ENCODE data around the gene HINT3. TPM values are rescaled to one million over a fixed set of nuclear protein-coding genes. Genes with fewer than 3 reads are reported as not detected.
"Not testable (repeated sequence)": the region's sequence is repeated elsewhere in the genome, so short reads cannot be mapped to it uniquely, and the experiment has no call there.

HINT3 gene
- total RNA-seq, 2 experiments from 2014 or later = 10.6 to 10.8 TPM

- Mint-ChIP-seq H3K27me3 (no peaks in the 10 kb centered on the region), H3K4me3 (peak overlapping the region; percentile 67), H3K36me3 (peaks cover 31% of the 10 kb centered on the region), H3K27ac (peak overlapping the region; percentile 74), H3K9me3 (no peaks in the 10 kb centered on the region), H3K4me1 (peaks cover 18% of the 10 kb centered on the region)
- POLR2A ChIA-PET = interaction anchor here (1.6 to 2.6 kb wide), 2 partner anchors 16 to 213 kb away, joined by 5 to 9 read pairs; partner anchors contain the start of genes NCOA7 and TRMT11
- ATAC-seq (ENCODE audit: low read depth) = peak; percentile 71
- DNase-seq = no peak
Observed at GRCh38 chr6:126002755-126003679, 46.4 kb downstream of the HINT3 start.

DNA sequence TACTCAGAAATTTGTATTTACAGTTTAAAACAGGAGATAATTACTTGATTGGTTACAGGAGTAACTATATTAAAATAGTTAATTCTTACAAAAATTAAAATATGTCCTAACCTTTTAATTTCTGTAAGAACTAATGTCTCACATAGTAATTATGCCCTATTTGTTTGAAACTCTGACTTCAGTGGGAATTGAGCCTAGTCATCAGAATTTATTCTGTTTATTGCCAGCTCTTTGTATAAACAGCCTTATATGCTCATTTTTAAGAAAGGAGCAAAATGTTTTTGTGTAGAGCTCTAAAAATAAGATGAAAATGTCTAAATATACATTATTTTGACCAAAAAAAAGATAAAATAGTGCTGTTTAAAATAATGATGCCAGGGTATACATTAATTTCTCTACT is 51.2 kb downstream of the HINT3 start:
- Mint-ChIP-seq H3K4me1 (peaks cover 15% of the 10 kb centered on the region), H3K9me3 (no peaks in the 10 kb centered on the region), H3K4me3 (no peak overlapping the region), H3K27me3 (no peaks in the 10 kb centered on the region), H3K36me3 (peaks cover 25% of the 10 kb centered on the region), H3K27ac (no peak overlapping the region)
- DNase-seq (no peak), ATAC-seq (ENCODE audit: low read depth) (no peak)
- POLR2A ChIA-PET = no interaction called here

- Mint-ChIP-seq H3K36me3 (peaks cover 16% of the 10 kb centered on the region), H3K9me3 (no peaks in the 10 kb centered on the region), H3K4me1 (peaks cover 5% of the 10 kb centered on the region), H3K27ac (no peak overlapping the region), H3K27me3 (no peaks in the 10 kb centered on the region), H3K4me3 (no peak overlapping the region)
- no peak for ATAC-seq (ENCODE audit: low read depth)
- POLR2A ChIA-PET = no interaction called here
- no peak for DNase-seq
Observed at GRCh38 chr6:126010040-126010439, 53.5 kb downstream of the HINT3 start.

GRCh38 chr6:126015863-126016262 is 59.3 kb downstream of the HINT3 start:
- H3K9me3 Mint-ChIP-seq = no peaks in the 10 kb centered on the region

DNA sequence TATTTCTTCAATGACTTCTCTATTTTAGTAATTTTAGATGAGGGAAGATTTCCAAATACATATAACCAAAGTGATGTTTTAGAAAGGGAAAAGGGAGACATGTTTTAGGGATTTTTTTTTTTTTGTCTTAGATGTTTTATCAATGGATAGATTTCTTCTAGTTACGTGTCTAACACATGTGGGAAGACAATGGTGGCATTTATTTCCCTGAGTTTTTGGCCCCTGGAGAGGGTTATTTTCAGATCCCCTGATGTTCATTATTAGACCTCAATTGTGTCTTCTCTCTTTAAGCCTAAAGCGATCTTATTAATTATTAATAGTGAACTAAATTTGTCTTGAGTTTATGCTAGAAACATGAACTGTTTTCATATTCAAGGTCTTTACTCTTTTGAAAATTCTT is 60.0 kb downstream of the HINT3 start:
- POLR2A ChIA-PET = no interaction called here
- ATAC-seq (ENCODE audit: low read depth) = no peak

More at GRCh38 chr6:126015863-126016262, 59.3 kb downstream of the HINT3 start:
- Mint-ChIP-seq H3K27ac (no peak overlapping the region), H3K4me1 (peaks cover 7% of the 10 kb centered on the region), H3K4me3 (no peak overlapping the region), H3K27me3 (no peaks in the 10 kb centered on the region), H3K36me3 (peaks cover 19% of the 10 kb centered on the region)
- POLR2A ChIA-PET = no interaction called here
- DNase-seq (no peak), ATAC-seq (ENCODE audit: low read depth) (peak; percentile 52)

DNA sequence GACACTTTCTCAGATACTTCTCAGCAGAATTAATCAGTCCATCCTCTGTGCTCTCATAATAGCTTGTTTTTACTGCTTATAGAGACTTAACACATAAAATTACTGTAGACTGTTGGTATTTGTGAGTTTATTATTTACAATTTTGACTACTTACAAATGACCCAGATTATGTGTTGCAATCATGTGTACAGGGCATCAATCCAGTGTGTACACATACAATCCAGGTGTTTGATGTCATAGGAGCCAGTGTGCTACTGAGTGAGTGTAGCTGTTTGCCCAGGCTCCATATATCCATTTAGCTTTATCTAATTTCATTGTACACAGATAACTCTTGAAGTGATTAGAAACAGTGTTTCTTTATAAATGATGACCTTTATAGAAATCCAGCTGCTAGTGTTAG is 61.1 kb downstream of the HINT3 start:
- Mint-ChIP-seq H3K9me3 (no peaks in the 10 kb centered on the region), H3K27me3 (no peaks in the 10 kb centered on the region), H3K4me3 (no peak overlapping the region), H3K4me1 (peaks cover 7% of the 10 kb centered on the region), H3K36me3 (peaks cover 25% of the 10 kb centered on the region), H3K27ac (no peak overlapping the region)
- DNase-seq (no peak), ATAC-seq (ENCODE audit: low read depth) (no peak)
- POLR2A ChIA-PET = no interaction called here

More for the DNA sequence above, 60.0 kb downstream of the HINT3 start:
- Mint-ChIP-seq H3K4me3 (no peak overlapping the region), H3K9me3 (no peaks in the 10 kb centered on the region), H3K4me1 (peaks cover 7% of the 10 kb centered on the region), H3K27ac (no peak overlapping the region), H3K27me3 (no peaks in the 10 kb centered on the region), H3K36me3 (peaks cover 23% of the 10 kb centered on the region)
- no peak for DNase-seq

GRCh38 chr6:126020305-126021050 is 63.9 kb downstream of the HINT3 start:
- POLR2A ChIA-PET = no interaction called here
- H3K4me3 Mint-ChIP-seq = no peak overlapping the region
- H3K4me1 Mint-ChIP-seq = peaks cover 5% of the 10 kb centered on the region
- H3K27ac Mint-ChIP-seq = no peak overlapping the region
- H3K9me3 Mint-ChIP-seq = no peaks in the 10 kb centered on the region
- DNase-seq (no peak), ATAC-seq (ENCODE audit: low read depth) (no peak)
- H3K36me3 Mint-ChIP-seq = peaks cover 23% of the 10 kb centered on the region
- H3K27me3 Mint-ChIP-seq = no peaks in the 10 kb centered on the region

- peaks cover 22% of the 10 kb centered on the region for H3K36me3 Mint-ChIP-seq
- POLR2A ChIA-PET = interaction anchor here (0.6 kb wide), 1 partner anchor 34 kb away, joined by 4 read pairs; no protein-coding TSS in a partner anchor
- H3K9me3 Mint-ChIP-seq; DNase-seq; H3K27ac Mint-ChIP-seq; H3K4me3 Mint-ChIP-seq; H3K27me3 Mint-ChIP-seq; H3K4me1 Mint-ChIP-seq; ATAC-seq (ENCODE audit: low read depth): not testable (repeated sequence)
Observed at GRCh38 chr6:126023474-126023873, 66.9 kb downstream of the HINT3 start.

- POLR2A ChIA-PET = no interaction called here
- Mint-ChIP-seq H3K27me3 (no peaks in the 10 kb centered on the region), H3K27ac (no peak overlapping the region), H3K4me1 (no peaks in the 10 kb centered on the region), H3K9me3 (no peaks in the 10 kb centered on the region), H3K4me3 (no peak overlapping the region), H3K36me3 (peaks cover 16% of the 10 kb centered on the region)
- no peak for DNase-seq
- no peak for ATAC-seq (ENCODE audit: low read depth)
Observed at GRCh38 chr6:126026001-126026400, 69.4 kb downstream of the HINT3 start.

GRCh38 chr6:126027601-126028000 is 71.0 kb downstream of the HINT3 start:
- ATAC-seq (ENCODE audit: low read depth) (no peak), DNase-seq (no peak)
- H3K9me3 Mint-ChIP-seq = no peaks in the 10 kb centered on the region
- H3K4me3 Mint-ChIP-seq = no peak overlapping the region
- H3K27me3 Mint-ChIP-seq = no peaks in the 10 kb centered on the region
- H3K27ac Mint-ChIP-seq = no peak overlapping the region
- no peaks in the 10 kb centered on the region for H3K4me1 Mint-ChIP-seq
- POLR2A ChIA-PET = no interaction called here
- peaks cover 7% of the 10 kb centered on the region for H3K36me3 Mint-ChIP-seq

Other genes starting within 250 kb of the HINT3 start
- under 1 TPM; 0.11 to 0.22 TPM for gene HEY2, start 207.1 kb upstream of the HINT3 start, total RNA-seq
- 10 to 100 TPM; 51.1 to 58.6 TPM for gene NCOA7, start 165.8 kb upstream of the HINT3 start, total RNA-seq
- gene TRMT11, start 29.8 kb downstream of the HINT3 start, total RNA-seq = 10 to 100 TPM; 24.7 to 25.1 TPM